ENCODE results near the gene SPTLC3.

The SPTLC3 gene

GRCh38 chr20:13031751-13032150 lies 23.0 kb downstream of the SPTLC3 start:
- DNase-seq (ENCODE audit: low read depth): no peak

DNA sequence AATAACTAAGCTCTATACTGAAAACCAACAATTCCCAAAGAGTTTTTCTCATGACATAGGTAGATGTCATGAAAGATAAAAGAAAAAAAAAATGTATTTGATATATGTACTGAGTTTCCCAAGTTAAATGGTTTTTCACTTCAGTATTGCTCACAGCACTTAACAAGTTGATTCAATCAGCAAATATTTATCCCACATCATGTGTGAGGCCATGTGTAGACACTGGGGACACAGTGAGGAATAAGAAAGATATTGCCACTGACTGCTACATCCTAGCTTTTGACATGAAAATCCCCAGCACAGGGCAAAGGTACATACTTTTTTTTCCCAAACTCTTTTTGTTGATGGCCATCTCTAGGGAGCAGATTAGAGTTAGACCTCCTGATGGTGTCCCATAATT lies 25.3 kb downstream of the SPTLC3 start:
- DNase-seq (ENCODE audit: low read depth): no peak

DNA sequence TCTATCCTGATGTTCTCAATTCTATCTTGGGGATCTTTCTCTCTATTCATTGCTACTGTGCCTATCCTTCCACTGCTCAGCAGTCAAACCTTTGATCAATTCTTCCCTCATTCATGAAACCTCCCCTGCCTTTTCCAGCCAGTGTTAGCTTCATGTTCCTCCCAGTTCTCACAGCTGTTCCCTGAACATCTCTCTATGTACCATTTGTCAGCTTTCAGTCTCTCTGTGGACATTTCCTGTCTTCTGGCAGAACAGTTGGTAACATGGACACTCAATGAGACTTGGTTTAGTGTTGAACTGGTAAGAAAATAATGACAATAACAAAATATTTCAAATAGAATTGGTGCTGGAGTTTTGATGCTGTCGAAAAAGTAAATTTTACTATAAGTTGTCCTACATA lies 26.2 kb downstream of the SPTLC3 start:
- no peak for DNase-seq (ENCODE audit: low read depth)

- DNase-seq (ENCODE audit: low read depth): no peak
These were observed 26.8 kb downstream of the SPTLC3 start for GRCh38 chr20:13035399-13036152.

DNA sequence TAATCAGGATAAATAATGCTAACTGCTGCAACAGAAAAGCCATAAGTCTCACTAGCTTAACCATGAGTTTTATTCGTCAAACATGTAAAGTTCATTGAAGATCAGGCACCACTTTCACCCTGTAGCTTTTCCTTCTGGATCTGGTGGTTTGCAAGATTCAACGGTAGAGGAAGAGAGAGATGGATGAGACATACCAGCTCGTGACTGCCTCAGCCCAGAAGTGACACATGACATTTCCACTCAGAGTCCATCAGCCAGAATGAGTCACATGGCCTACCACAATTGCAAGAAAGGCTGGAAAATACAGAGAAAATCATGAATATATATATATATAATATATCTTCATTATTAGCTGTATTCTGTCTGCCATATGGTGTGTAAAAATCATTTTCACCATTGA lies 29.0 kb downstream of the SPTLC3 start:
- no peak for DNase-seq (ENCODE audit: low read depth)

DNA sequence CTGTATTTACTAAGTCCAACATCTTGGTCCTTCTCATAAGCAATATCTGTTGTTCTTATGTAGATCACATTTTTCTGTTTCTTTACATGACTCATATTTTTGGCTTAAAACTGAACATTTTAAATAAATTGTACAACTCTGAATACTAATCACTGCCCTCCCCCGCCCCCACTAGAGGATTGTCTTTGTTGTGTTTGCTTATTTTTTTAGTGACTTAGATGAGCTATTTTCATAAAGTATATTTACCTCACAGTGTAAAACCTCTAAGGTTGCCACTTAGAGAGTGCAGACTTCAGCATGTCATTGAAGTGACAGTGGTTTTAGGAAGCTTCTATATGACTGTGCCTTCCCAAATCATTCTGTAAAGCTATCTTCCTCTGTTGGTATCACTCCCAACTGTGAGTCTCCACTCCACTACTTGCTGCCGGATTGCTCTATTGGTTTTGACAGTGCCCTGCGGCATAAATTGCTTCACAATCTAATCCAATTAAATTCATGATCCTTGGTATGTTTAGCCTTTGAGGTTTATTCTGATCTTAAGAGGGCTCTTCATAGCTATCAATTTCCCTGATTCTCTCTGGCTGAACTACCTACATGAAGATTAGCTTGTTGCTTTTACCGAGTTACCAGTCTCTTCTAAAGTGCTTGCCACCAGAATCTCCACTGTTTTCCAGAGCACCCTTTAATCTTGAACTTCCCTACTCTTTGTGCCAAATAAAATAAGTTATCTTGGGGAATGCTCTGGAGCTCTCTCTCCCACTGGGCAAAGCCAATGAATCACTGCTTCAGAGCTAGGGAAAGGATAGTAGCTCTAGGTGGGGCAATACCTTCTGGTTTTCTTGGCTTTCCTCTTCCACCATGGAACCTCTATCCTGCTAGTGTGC lies 33.0 kb downstream of the SPTLC3 start:
- no peak for DNase-seq (ENCODE audit: low read depth)

- DNase-seq (ENCODE audit: low read depth): no peak
These were observed 33.7 kb downstream of the SPTLC3 start for GRCh38 chr20:13042458-13042794.

DNA sequence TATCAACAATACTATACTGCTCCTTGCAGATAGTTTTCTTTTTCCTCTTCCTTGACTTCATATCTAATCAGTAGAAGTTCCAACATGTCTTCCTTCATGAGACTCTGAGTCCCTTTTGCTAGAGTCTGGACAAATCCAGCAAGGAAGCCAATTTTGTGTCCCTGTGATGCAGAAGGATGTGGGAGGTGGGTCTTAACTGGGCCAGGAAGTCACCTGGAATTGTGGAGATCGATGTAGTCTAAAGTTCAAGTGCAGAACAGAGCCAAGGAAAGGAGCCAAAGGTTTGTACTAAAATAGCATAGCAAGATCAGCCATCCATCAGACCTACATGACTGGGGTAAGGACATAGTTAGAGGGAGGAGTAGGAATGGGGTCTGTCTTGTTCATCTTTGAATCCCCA lies 37.6 kb downstream of the SPTLC3 start:
- no peak for DNase-seq (ENCODE audit: low read depth)

DNA sequence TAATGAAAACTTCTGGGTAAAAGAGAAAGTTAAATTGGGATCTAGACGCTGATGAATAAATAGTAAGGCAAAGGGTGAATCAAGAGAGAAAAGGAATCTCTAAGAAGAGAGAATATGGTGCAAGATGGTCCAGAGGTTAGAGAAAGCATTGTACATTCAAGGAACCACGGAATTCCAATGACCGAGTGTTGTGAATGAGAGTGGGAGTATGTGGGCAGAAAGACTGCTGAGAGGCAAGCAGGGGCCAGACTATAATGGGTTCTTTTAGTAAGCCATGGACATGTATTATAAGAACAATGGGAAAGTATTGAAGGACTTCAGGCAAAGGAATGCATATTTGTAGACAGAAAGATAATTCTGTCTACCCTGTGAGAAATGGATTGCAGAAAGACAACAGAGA lies 45.2 kb downstream of the SPTLC3 start:
- DNase-seq (ENCODE audit: low read depth): no peak

- no peak for DNase-seq (ENCODE audit: low read depth)
These were observed 50.1 kb downstream of the SPTLC3 start for GRCh38 chr20:13058666-13059389.

- no peak for DNase-seq (ENCODE audit: low read depth)
These were observed 50.8 kb downstream of the SPTLC3 start for GRCh38 chr20:13059398-13060136.

DNA sequence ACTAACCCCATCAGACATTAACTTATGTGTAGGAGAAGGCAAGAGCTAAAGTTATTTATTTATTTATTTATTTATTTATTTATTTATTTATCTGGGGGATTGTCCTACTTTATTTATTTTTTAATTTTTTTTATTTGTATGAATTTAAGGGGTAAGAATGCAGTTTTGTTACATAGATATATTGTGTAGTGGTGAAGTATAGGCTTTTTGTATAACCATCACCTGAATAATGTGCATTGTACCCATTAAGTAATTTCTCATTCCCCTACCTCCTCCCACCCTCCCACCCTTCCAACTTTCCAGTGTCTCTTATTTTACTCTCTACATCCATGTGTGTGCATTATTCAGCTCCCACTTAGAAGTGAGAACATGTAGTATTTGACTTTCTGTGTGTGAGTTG lies 51.6 kb downstream of the SPTLC3 start:
- no peak for DNase-seq (ENCODE audit: low read depth)

- no peak for DNase-seq (ENCODE audit: low read depth)
These were observed 52.6 kb downstream of the SPTLC3 start for GRCh38 chr20:13061381-13061780.

DNA sequence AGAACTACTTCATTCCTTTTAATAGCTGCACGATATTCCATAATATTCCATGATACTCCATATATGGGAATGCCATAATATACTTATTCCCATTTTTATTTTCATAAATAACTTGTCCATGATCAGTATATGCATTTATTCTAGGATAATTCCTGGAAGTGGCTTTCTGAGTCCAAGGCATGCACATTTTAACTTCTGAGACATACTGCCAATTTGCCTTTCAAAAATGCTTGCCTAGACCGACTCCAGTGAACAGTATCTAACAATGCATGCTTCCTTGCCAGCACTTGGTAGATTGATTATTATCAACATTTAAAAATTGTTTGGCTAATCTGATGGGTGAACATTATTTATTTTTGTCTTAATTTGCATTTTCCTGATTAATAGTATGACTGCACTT lies 54.0 kb downstream of the SPTLC3 start:
- DNase-seq (ENCODE audit: low read depth): no peak

DNA sequence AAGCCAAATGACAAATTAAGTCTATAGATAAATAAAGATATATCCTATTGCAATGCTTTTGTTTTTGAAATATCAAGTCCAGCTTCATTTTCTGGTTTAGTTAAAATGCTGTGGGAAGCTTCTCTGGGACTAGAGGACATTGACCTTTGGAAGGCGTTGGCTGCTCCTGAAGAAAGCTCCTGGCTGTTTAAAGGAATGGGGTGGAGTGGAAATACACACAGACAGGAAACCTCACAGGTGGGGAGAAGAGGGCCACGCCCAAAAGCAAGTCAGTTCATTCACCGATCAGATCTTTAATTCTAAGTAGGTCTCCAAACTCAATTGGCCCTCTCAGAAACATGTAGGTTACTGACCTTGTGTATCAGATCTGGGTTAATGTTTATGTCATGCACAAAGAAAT lies 59.6 kb downstream of the SPTLC3 start:
- no peak for DNase-seq (ENCODE audit: low read depth)

DNA sequence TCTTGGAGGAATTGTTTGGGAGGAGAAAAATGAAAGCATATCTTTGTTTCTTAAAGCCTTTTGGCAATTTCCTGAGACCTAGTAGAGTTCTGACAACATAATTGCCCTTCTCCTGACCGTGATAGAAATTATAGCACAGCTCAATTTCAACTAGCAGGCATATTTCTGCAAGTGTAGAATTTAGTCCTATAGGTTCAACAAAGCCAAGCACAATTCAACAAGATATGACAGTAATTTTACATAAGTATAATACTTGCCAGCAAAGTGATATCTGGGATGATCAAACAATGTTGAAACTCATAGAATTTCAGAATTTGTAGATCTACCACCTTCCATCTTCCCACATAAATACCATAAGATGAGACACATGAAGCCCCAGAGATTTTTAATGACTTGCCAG lies 73.1 kb downstream of the SPTLC3 start:
- no peak for DNase-seq (ENCODE audit: low read depth)

- no peak for DNase-seq (ENCODE audit: low read depth)
These were observed 73.6 kb downstream of the SPTLC3 start for GRCh38 chr20:13082378-13082777.

DNA sequence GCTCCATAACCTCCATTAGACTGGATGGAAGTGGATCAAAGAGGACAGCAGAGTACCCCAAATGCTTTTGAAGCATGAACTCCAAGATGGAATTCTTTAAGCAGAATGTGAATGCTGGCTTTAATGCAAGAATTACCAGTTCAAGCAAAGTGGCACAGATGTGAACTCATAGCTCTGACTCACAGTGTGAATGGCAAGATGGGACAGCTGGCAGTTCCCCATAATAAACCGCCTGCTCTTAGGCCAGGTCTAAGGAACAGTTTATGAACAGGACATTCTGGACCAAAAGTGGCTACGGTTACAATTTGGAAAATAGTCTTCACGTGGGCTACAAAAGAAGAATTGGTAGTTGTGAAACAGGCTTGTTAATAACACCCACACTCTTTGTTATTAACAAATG lies 76.5 kb downstream of the SPTLC3 start:
- no peak for DNase-seq (ENCODE audit: low read depth)

DNA sequence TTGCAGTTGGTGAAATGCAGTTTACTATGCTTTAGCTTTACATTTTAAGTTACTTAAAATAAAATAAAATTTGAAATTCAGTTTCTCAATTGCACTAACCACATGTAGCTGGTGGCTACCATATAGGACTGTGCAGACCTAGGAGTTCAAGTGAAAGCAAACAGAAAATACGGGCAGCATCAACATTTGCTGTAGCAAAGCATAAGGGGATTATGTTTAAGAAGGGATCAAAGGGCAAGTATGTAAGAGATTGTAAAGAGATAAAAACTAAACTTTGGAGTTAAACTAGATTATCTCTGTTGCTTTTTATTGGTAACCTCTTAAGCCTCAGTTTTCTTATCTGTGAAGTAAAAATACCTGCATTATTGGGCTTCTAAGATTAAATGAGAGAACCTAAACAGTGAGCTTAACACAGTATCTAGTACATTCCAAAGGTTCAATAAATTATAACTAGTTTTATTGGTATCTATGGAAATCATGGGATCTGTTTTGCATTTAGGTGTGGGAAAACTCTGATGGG lies 81.2 kb downstream of the SPTLC3 start:
- no peak for DNase-seq (ENCODE audit: low read depth)

GRCh38 chr20:13092111-13092510 lies 83.3 kb downstream of the SPTLC3 start:
- no peak for DNase-seq (ENCODE audit: low read depth)

GRCh38 chr20:13094976-13095375 lies 86.2 kb downstream of the SPTLC3 start:
- no peak for DNase-seq (ENCODE audit: low read depth)
